AG04450 (cell line): ENCODE measurements around the gene FOLR1. TPM values are rescaled to one million over a fixed set of nuclear protein-coding genes. Genes with fewer than 3 reads are reported as not detected.

Experiments used
- CTCF ChIA-PET: fragments of 300-600, 350-600 bp; formaldehyde crosslinking; extraction: SDS; loops from one replicate; lab custom pipeline; 2022; ENCODE audit warnings: antibody characterized with exemption, inconsistent platforms; lab: Charles Lee
- POLR2A ChIA-PET: fragments of 350-600 bp; formaldehyde crosslinking; extraction: SDS; loops from one replicate; lab custom pipeline; 2021; ENCODE audit warnings: antibody characterized with exemption, inconsistent platforms; lab: Yijun Ruan, JAX
- DNase-seq: peaks from one replicate; pipeline ENCODE4 v3.0.0-alpha.2; 2011; ENCODE audit warnings: low read depth, low spot score
- H3K27ac ChIP-seq: one replicate; pipeline ENCODE4 v1.5.1; 2012; ENCODE audit warnings: low read depth, low read length, control low read depth
- H3K27me3 ChIP-seq: one replicate; pipeline ENCODE4 v1.6.0; 2012; ENCODE audit warnings: low read length; ENCODE audit not compliant: control insufficient read depth, insufficient read depth
- H3K4me3 ChIP-seq: 2 replicates; pipeline ENCODE4 v1.5.1; 2011; ENCODE audit warnings: mild to moderate bottlenecking, low read depth, low read length, control low read depth
- H3K9me3 ChIP-seq: 2 replicates; pipeline ENCODE4 v1.5.1; 2012; ENCODE audit warnings: low read length; ENCODE audit not compliant: control insufficient read depth, insufficient read depth
- CTCF ChIP-seq: IDR thresholded peaks from 2 replicates; pipeline ENCODE4 v1.5.1; 2011; ENCODE audit warnings: low read depth, low read length, control low read depth, inconsistent platforms
- polyA plus RNA-seq: library from polyadenylated mRNA; depleted of rRNA; stranded (reverse); fragments of >200 nt; gene quantifications from 2 replicates; pipeline ENCODE4 v1.2.3, GENCODE V29; 2011

The FOLR1 gene
- polyA plus RNA-seq, 1 experiment: 0.19 TPM

DNA sequence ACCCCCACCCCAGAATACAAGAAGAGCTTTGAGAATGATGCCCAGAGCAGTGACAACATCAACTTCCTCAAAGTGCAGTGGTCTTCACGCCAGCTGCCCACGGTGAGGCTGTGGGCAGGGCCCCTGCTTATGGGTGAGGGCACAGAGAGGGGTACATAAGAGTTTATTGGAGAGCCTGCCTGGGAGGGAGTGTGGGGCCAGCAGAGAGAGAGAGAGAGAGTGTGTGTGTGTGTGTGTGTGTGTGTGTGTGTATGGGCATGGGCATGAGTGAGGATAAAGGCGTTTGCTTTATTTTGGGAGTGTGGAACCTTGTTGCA, 42.5 kb downstream of the FOLR1 start:
- ChIA-PET POLR2A (interaction anchor here (0.6 kb wide), 2 partner anchors 11 to 81 kb away, joined by 3 read pairs; no protein-coding TSS in a partner anchor), CTCF (interaction anchor here (0.5 to 5.4 kb wide), 3 partner anchors 11 to 197 kb away, joined by 3 to 34 read pairs (median 3); no protein-coding TSS in a partner anchor)
- no peak overlapping the region for H3K27ac ChIP-seq
- H3K27me3 ChIP-seq: no peaks in the 10 kb centered on the region
- no peaks in the 10 kb centered on the region; the same call in 1 of the 2 replicates for H3K9me3 ChIP-seq
- H3K4me3 ChIP-seq: no peak overlapping the region
- no peak for DNase-seq
- TF ChIP-seq CTCF: no peak

GRCh38 chr11:72234920-72235319, 43.0 kb downstream of the FOLR1 start:
- POLR2A ChIA-PET: interaction anchor here (0.6 kb wide), 2 partner anchors 12 to 81 kb away, joined by 3 read pairs; no protein-coding TSS in a partner anchor
- TF ChIP-seq CTCF: no peak

DNA sequence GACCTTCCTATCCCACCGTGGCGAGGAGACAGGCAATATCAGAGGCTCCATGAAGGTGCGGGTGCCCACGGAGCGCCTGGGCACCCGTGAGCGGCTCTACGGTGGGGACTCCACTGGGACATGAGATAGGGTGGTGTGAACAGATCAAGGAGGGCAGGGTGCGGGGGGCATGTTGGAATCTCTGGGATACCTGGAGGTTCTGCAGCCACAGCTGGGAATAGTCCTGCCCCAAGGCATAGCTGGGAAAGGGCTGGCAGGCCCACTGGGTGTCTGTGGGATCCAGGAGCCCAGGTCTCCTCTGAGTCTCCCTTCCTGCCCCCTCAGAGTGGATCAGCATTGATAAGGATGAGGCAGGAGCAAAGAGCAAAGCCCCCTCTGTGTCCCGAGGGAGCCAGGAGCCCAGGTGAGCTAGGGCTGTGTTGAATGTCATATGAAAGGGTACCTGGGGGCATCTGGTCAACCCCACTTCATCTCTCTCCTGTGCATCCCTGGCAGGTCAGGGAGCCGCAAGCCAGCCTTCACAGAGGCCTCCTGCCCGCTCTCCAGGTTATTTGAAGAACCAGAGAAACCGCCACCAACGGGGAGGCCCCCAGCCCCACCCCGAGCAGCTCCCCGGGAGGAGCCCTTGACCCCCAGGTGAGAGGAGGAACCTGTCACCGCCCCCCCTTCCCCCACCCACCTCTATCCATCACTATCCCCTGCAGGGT, 43.6 kb downstream of the FOLR1 start:
- Histone ChIP-seq H3K27me3 (peaks cover 5% of the 10 kb centered on the region), H3K27ac (no peak overlapping the region), H3K4me3 (no peak overlapping the region), H3K9me3 (peaks cover 3% of the 10 kb centered on the region; the same call in 1 of the 2 replicates)
- ChIA-PET CTCF (interaction anchor here (0.7 to 5.4 kb wide), 7 partner anchors 91 to 259 kb away, joined by 3 to 34 read pairs (median 3); no protein-coding TSS in a partner anchor), POLR2A (interaction anchor here (0.5 to 0.6 kb wide), 4 partner anchors 12 to 189 kb away, joined by 3 read pairs; no protein-coding TSS in a partner anchor)
- DNase-seq: no peak
- TF ChIP-seq CTCF: no peak

More at GRCh38 chr11:72234920-72235319, 43.0 kb downstream of the FOLR1 start:
- CTCF ChIA-PET: interaction anchor here (0.5 to 5.4 kb wide), 3 partner anchors 12 to 196 kb away, joined by 3 to 34 read pairs (median 3); no protein-coding TSS in a partner anchor
- no peak for DNase-seq
- Histone ChIP-seq H3K27me3 (no peaks in the 10 kb centered on the region), H3K9me3 (no peaks in the 10 kb centered on the region; the same call in 1 of the 2 replicates), H3K27ac (no peak overlapping the region), H3K4me3 (no peak overlapping the region)

GRCh38 chr11:72236083-72236697, 44.2 kb downstream of the FOLR1 start:
- peaks cover 11% of the 10 kb centered on the region for H3K27me3 ChIP-seq
- DNase-seq: no peak
- POLR2A ChIA-PET: interaction anchor here (0.5 to 0.6 kb wide), 2 partner anchors 76 to 188 kb away, joined by 3 read pairs; no protein-coding TSS in a partner anchor
- no peak overlapping the region for H3K27ac ChIP-seq
- H3K4me3 ChIP-seq: no peak overlapping the region
- peaks cover 3% of the 10 kb centered on the region; the same call in 1 of the 2 replicates for H3K9me3 ChIP-seq
- no peak for TF ChIP-seq CTCF
- CTCF ChIA-PET: interaction anchor here (0.7 to 5.4 kb wide), 8 partner anchors 92 to 259 kb away, joined by 3 to 34 read pairs (median 3); no protein-coding TSS in a partner anchor
